Trophoblast cell (in vitro differentiated cells and primary cell): ENCODE measurements around the gene MAST4. TPM values are rescaled to one million over a fixed set of nuclear protein-coding genes. Genes with fewer than 3 reads are reported as not detected.

Source experiments
- DNase-seq, 2 donors: peaks; one replicate each; pipeline ENCODE4 v3.0.0-alpha.2; 2016
- H2AFZ ChIP-seq: 2 replicates; pipeline ENCODE4 v1.6.1; 2013; ENCODE audit warnings: low read length, moderate library complexity, mild to moderate bottlenecking; ENCODE audit not compliant: insufficient read depth, poor library complexity
- H2AK5ac ChIP-seq: 2 replicates; pipeline ENCODE4 v1.6.1; 2013; ENCODE audit warnings: mild to moderate bottlenecking, low read length
- H2BK120ac ChIP-seq: 2 replicates; pipeline ENCODE4 v1.6.1; 2013; ENCODE audit warnings: low read length, mild to moderate bottlenecking, moderate library complexity; ENCODE audit not compliant: insufficient read depth, poor library complexity
- H2BK12ac ChIP-seq: 2 replicates; pipeline ENCODE4 v1.6.1; 2013; ENCODE audit warnings: mild to moderate bottlenecking, low read length, moderate library complexity
- H2BK5ac ChIP-seq: 2 replicates; pipeline ENCODE4 v1.6.1; 2013; ENCODE audit warnings: low read length, low read depth, moderate library complexity, mild to moderate bottlenecking; ENCODE audit not compliant: poor library complexity
- H3K14ac ChIP-seq: 2 replicates; pipeline ENCODE4 v1.6.1; 2013; ENCODE audit warnings: mild to moderate bottlenecking, low read length
- H3K18ac ChIP-seq: 2 replicates; pipeline ENCODE4 v1.6.1; 2013; ENCODE audit warnings: mild to moderate bottlenecking, low read length
- H3K23ac ChIP-seq: 2 replicates; pipeline ENCODE4 v1.6.1; 2013; ENCODE audit warnings: low read length
- H3K27ac ChIP-seq: 2 replicates; pipeline ENCODE4 v1.5.1; 2013; ENCODE audit warnings: low read depth, mild to moderate bottlenecking, inconsistent platforms, low read length, moderate library complexity
- H3K27me3 ChIP-seq: 2 replicates; pipeline ENCODE4 v1.6.1; 2013; ENCODE audit warnings: inconsistent platforms, mild to moderate bottlenecking, low read length, moderate library complexity; ENCODE audit not compliant: insufficient read depth
- H3K36me3 ChIP-seq, 2 experiments: 1 replicate in 1 of 2; 2 replicates in 1 of 2; pipeline ENCODE4 v1.6.1; 2013; ENCODE audit warnings: low read length in 2 of 2, mild to moderate bottlenecking in 2 of 2, moderate library complexity in 1 of 2; ENCODE audit not compliant: insufficient read depth in 2 of 2, control insufficient read depth in 1 of 2
- H3K4ac ChIP-seq: 2 replicates; pipeline ENCODE4 v1.6.1; 2013; ENCODE audit warnings: low read depth, mild to moderate bottlenecking, low read length, moderate library complexity
- H3K4me1 ChIP-seq, 2 experiments: 1 replicate in 1 of 2; 2 replicates in 1 of 2; pipeline ENCODE4 v1.6.1; 2013; ENCODE audit warnings: low read length in 2 of 2, mild to moderate bottlenecking in 2 of 2, moderate library complexity in 1 of 2; ENCODE audit not compliant: insufficient read depth in 2 of 2, control insufficient read depth in 1 of 2
- H3K4me2 ChIP-seq: 2 replicates; pipeline ENCODE4 v1.6.1; 2013; ENCODE audit warnings: inconsistent platforms, mild to moderate bottlenecking, low read length, moderate library complexity
- H3K4me3 ChIP-seq: 2 replicates; pipeline ENCODE4 v1.5.1; 2013; ENCODE audit warnings: mild to moderate bottlenecking, low read depth, low read length, inconsistent platforms
- H3K79me1 ChIP-seq: one replicate; pipeline ENCODE4 v1.6.1; 2013; ENCODE audit warnings: low read length
- H3K79me2 ChIP-seq: 2 replicates; pipeline ENCODE4 v1.6.1; 2013; ENCODE audit warnings: low read length, mild to moderate bottlenecking; ENCODE audit not compliant: control insufficient read depth, insufficient read depth, poor library complexity
- H3K9ac ChIP-seq: 2 replicates; pipeline ENCODE4 v1.6.1; 2013; ENCODE audit warnings: mild to moderate bottlenecking, low read length
- H3K9me3 ChIP-seq: 2 replicates; pipeline ENCODE4 v1.6.1; 2013; ENCODE audit warnings: low read depth, mild to moderate bottlenecking, control low read depth, inconsistent platforms, low read length; ENCODE audit not compliant: insufficient read depth
- H4K12ac ChIP-seq: 2 replicates; pipeline ENCODE4 v1.6.1; 2013; ENCODE audit warnings: low read depth, mild to moderate bottlenecking, low read length, moderate library complexity
- H4K8ac ChIP-seq: 2 replicates; pipeline ENCODE4 v1.6.1; 2013; ENCODE audit warnings: low read depth, mild to moderate bottlenecking, low read length, moderate library complexity
- H4K91ac ChIP-seq: one replicate; pipeline ENCODE4 v1.6.1; 2013; ENCODE audit warnings: low read depth, mild to moderate bottlenecking, low read length, moderate library complexity
- WGBS: extraction: QIAGEN DNeasy Blood & Tissue Kit; methylation state at CpG from one replicate; pipeline ENCODE4 v1.1.7; 2013; ENCODE audit warnings: missing lambda C conversion rate; ENCODE audit not compliant: insufficient read length, insufficient coverage; ENCODE audit errors: extremely low coverage; 5-methylcytosine and 5-hydroxymethylcytosine counted together
- polyA plus RNA-seq: library from polyadenylated mRNA; stranded (reverse); fragments of 200-250 nt; gene quantifications from 2 replicates; pipeline ENCODE4 v1.2.3, GENCODE V29; 2013

MAST4 gene
- 46.0 and 48.0 TPM in 2 replicates for polyA plus RNA-seq

DNA sequence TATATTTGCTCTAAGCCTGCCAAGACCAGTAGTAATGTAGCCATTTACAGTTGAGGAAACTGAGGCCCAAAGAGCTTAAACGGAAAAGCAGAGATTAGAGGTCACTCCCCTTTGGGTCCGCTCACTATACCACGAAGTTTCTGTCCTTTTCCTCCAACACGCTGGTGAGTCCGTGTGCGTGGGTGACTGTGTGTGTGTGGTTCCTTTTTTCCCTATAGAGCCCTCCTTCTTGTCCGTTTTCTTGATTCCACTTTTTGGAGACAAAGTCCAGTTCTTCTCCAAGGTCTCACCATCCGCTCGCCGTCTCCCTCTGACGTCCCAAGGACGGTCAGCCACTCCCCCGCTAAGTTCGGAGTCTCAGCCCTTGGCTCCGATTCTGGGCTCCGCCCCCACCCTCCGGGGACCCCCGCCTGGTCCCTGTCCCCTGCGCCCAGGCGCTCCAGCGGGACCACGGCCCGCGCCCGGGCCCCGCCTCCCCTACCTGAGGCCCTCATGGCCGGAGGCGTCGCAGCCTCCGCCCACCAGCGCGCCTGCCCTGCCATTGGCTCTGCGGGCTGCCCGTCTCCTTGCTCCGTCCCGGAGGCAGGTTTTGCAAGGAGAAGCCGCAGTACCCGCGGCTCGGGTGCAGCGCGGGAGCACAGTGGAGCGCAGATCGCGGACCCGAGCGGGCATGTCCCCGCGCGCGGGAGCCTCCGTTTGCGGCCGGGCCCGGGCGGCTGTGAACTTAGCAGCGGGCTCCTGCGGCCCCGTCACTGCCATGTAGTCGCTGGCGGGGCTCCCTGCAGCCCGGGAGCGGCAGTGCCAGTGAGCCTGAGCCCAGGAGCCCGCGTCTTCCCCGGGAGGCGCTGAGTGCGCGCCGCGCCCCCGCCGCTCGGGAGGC, at the start of gene MAST4:
MAST4 (plus strand) TSS at position 638 of the 880 bp plus-strand sequence. CDS start 263 bp downstream, outside the sequence.
- Histone ChIP-seq H3K36me3 (no peaks in the 10 kb centered on the region), H3K14ac (no peak within 1 kb of the TSS), H2AK5ac (no peak within 1 kb of the TSS), H4K91ac (no peak within 1 kb of the TSS), H3K4me2 (peak within 1 kb of the TSS; percentile 87), H2BK5ac (no peak within 1 kb of the TSS), H2AFZ (peak within 1 kb of the TSS; percentile 78), H4K12ac (no peak within 1 kb of the TSS), H3K27me3 (no peaks in the 10 kb centered on the region), H3K18ac (peak within 1 kb of the TSS; percentile 4), H3K9ac (no peak within 1 kb of the TSS), H2BK120ac (no peak within 1 kb of the TSS), H3K79me2 (no peaks in the 10 kb centered on the region), H3K4ac (no peak within 1 kb of the TSS), H4K8ac (no peak within 1 kb of the TSS), H3K9me3 (no peaks in the 10 kb centered on the region), H3K4me3 (peak within 1 kb of the TSS; percentile 82), H3K4me1 (peaks cover 2 to 3% of the 10 kb centered on the region in 2 experiments), H3K23ac (no peak within 1 kb of the TSS), H2BK12ac (no peak within 1 kb of the TSS), H3K79me1 (no peaks in the 10 kb centered on the region), H3K27ac (no peak within 1 kb of the TSS)
- WGBS = no CpG with 5 or more reads among the region's 74 CpGs
- DNase-seq = peak; percentile 91 to 97

DNA sequence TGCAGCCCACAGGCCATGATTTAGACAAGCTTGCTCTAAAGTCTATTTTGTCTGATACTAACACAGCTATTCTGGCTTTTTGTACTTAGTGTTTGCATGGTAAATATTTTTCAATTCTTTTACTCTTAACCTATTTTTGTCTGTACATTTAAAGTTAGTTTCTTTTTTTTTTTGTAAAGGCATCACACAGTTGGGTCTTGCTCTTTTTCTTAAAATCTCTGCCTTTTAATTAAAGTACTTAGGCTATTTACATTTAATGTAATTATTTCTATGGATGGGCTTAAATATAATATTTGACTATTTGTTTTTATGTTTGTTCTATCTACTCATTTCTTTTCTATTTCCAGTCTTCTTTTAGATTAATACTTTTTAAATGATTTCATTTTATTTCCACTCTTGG, 49.7 kb upstream of the MAST4 start:
- Histone ChIP-seq H2BK5ac (no peak overlapping the region), H3K27me3 (no peaks in the 10 kb centered on the region), H3K23ac (no peak overlapping the region), H3K9ac (no peak overlapping the region), H3K18ac (no peak overlapping the region), H3K27ac (no peak overlapping the region), H3K79me1 (no peaks in the 10 kb centered on the region), H3K9me3 (no peaks in the 10 kb centered on the region), H4K12ac (no peak overlapping the region), H2AK5ac (no peak overlapping the region), H3K4me3 (no peak overlapping the region), H3K4me1 (peaks cover 0 to 2% of the 10 kb centered on the region in 2 experiments), H2BK120ac (no peak overlapping the region), H3K14ac (no peak overlapping the region), H3K79me2 (no peaks in the 10 kb centered on the region), H4K8ac (no peak overlapping the region), H2AFZ (no peak overlapping the region), H3K4ac (no peak overlapping the region), H2BK12ac (no peak overlapping the region), H3K4me2 (no peak overlapping the region), H3K36me3 (no peaks in the 10 kb centered on the region), H4K91ac (no peak overlapping the region)
- no peak for DNase-seq

DNA sequence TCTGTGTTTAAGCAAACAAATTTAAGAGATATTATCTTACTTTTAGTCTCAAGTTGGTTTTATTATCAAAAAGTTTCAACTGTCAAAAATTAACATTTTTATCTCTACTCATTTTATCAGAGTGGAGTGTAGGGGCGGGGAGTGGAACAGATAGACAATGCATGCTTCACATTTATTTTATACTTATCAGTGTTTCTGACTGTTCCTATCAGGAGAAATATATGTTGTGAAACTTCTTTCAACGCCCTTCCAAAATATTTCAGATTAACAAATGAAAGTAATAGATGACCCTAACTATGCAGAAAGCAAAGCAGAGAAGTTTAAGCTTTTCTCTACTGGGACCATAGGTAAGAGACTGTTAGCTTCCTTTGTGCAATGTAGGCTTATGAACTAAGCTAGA, 44.9 kb upstream of the MAST4 start:
- Histone ChIP-seq H4K12ac (no peak overlapping the region), H3K9ac (no peak overlapping the region), H3K4me2 (no peak overlapping the region), H2BK5ac (no peak overlapping the region), H2AK5ac (no peak overlapping the region), H3K27me3 (no peaks in the 10 kb centered on the region), H2BK12ac (no peak overlapping the region), H3K4me1 (peaks cover 5% of the 10 kb centered on the region in 2 experiments), H3K14ac (no peak overlapping the region), H3K27ac (no peak overlapping the region), H3K23ac (no peak overlapping the region), H3K4me3 (no peak overlapping the region), H3K9me3 (no peaks in the 10 kb centered on the region), H3K18ac (no peak overlapping the region), H3K36me3 (no peaks in the 10 kb centered on the region), H3K79me2 (no peaks in the 10 kb centered on the region), H3K4ac (no peak overlapping the region), H2BK120ac (no peak overlapping the region), H4K8ac (no peak overlapping the region), H2AFZ (no peak overlapping the region), H4K91ac (no peak overlapping the region), H3K79me1 (peaks cover 2% of the 10 kb centered on the region)
- WGBS = no CpG with 5 or more reads among the region's 2 CpGs
- DNase-seq = peak in 1 of 2 donors; percentile 29

DNA sequence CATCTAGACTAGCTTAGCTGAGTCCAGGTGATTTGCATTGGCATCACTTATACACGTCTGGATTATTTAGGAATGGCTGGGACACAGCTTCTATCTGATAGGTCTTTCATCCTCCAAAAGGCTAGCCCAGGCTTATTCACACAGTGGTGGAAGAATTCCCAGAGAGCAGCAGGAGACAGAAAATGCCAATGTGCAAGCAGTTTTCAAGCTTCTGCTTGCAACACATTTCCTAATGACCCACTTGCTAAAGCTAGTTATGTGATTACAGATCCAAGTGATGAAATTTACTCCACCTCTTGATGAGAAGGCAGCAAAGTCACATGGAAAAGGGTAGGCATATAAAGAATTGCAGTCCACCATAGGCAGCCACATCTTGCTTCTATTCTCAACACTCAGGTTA, 44.2 kb upstream of the MAST4 start:
- H2AK5ac ChIP-seq = no peak overlapping the region
- H3K36me3 ChIP-seq = no peaks in the 10 kb centered on the region
- H3K18ac ChIP-seq = no peak overlapping the region
- H3K79me1 ChIP-seq = peaks cover 2% of the 10 kb centered on the region
- no peak overlapping the region for H2AFZ ChIP-seq
- WGBS = no CpG with 5 or more reads among the region's 1 CpG
- no peaks in the 10 kb centered on the region for H3K27me3 ChIP-seq
- no peak overlapping the region for H3K14ac ChIP-seq
- H4K12ac ChIP-seq = no peak overlapping the region
- no peak overlapping the region for H3K9ac ChIP-seq
- H3K4ac ChIP-seq = no peak overlapping the region
- H2BK5ac ChIP-seq = no peak overlapping the region
- no peak overlapping the region for H4K91ac ChIP-seq
- no peaks in the 10 kb centered on the region for H3K9me3 ChIP-seq
- H3K4me2 ChIP-seq = no peak overlapping the region
- no peak overlapping the region for H3K23ac ChIP-seq
- DNase-seq = peak; percentile 21 to 49
- H3K4me1 ChIP-seq = peaks cover 5% of the 10 kb centered on the region in 2 experiments
- H2BK12ac ChIP-seq = no peak overlapping the region
- H3K27ac ChIP-seq = no peak overlapping the region
- no peak overlapping the region for H4K8ac ChIP-seq
- H3K4me3 ChIP-seq = no peak overlapping the region
- no peaks in the 10 kb centered on the region for H3K79me2 ChIP-seq
- no peak overlapping the region for H2BK120ac ChIP-seq
